Osteoblast (primary cell): ENCODE results near the gene EFR3B. TPM values are rescaled to one million over a fixed set of nuclear protein-coding genes. Genes with fewer than 3 reads are reported as not detected.

Source experiments
- DNase-seq: peaks from one replicate; pipeline ENCODE4 v3.0.0; 2011; ENCODE audit warnings: low spot score, mixed read lengths; ENCODE audit not compliant: insufficient read length; ENCODE audit errors: missing footprints
- H2AFZ ChIP-seq: 2 replicates; pipeline ENCODE4 v1.6.0; 2011; ENCODE audit warnings: mild to moderate bottlenecking, low read length
- H3K27ac ChIP-seq: 2 replicates; pipeline ENCODE4 v1.5.1; 2011; ENCODE audit warnings: mild to moderate bottlenecking, low read depth, low read length, moderate library complexity
- H3K27me3 ChIP-seq: 2 replicates; pipeline ENCODE4 v1.6.0; 2012; ENCODE audit warnings: mild to moderate bottlenecking, control low read depth, inconsistent platforms, low read length, moderate library complexity; ENCODE audit not compliant: insufficient read depth
- H3K36me3 ChIP-seq: 2 replicates; pipeline ENCODE4 v1.5.1; 2011; ENCODE audit warnings: mild to moderate bottlenecking, low read length, control low read depth, moderate library complexity; ENCODE audit not compliant: insufficient read depth
- H3K4me1 ChIP-seq: 2 replicates; pipeline ENCODE4 v1.5.1; 2011; ENCODE audit warnings: mild to moderate bottlenecking, low read length, control low read depth, moderate library complexity; ENCODE audit not compliant: insufficient read depth
- H3K4me2 ChIP-seq: 2 replicates; pipeline ENCODE4 v1.6.0; 2011; ENCODE audit warnings: mild to moderate bottlenecking, low read length; ENCODE audit not compliant: insufficient read depth
- H3K4me3 ChIP-seq: fragments of 200-600 bp; sonication (generic); 3 replicates; pipeline ENCODE4 v1.5.1; 2012; ENCODE audit warnings: mild to moderate bottlenecking, low read length, inconsistent platforms; ENCODE audit not compliant: insufficient read depth
- H3K79me2 ChIP-seq: 2 replicates; pipeline ENCODE4 v1.6.0; 2012; ENCODE audit warnings: mild to moderate bottlenecking, low read length, control low read depth, inconsistent platforms; ENCODE audit not compliant: insufficient read depth
- H3K9me3 ChIP-seq: 2 replicates; pipeline ENCODE4 v1.5.1; 2011; ENCODE audit warnings: low read depth, low read length, control low read depth
- H4K20me1 ChIP-seq: 2 replicates; pipeline ENCODE4 v1.6.0; 2012; ENCODE audit warnings: mild to moderate bottlenecking, low read length, control low read depth; ENCODE audit not compliant: insufficient read depth
- CTCF ChIP-seq: IDR thresholded peaks from 2 replicates; pipeline ENCODE4 v1.5.1; 2011; ENCODE audit warnings: mild to moderate bottlenecking, low read depth, low read length, moderate library complexity; ENCODE audit errors: extremely low read depth
- total RNA-seq: library from RNA; depleted of rRNA; stranded (reverse); fragments of >200 nt; gene quantifications from 2 replicates; pipeline ENCODE4 v1.2.3, GENCODE V29; 2012

Gene EFR3B
- total RNA-seq, 1 donor: 0.72 TPM

- Histone ChIP-seq H3K27me3 (peaks cover 9% of the 10 kb centered on the region), H3K79me2 (no peaks in the 10 kb centered on the region), H3K4me2 (no peak overlapping the region), H4K20me1 (no peaks in the 10 kb centered on the region), H2AFZ (no peak overlapping the region), H3K4me3 (no peak overlapping the region), H3K9me3 (no peaks in the 10 kb centered on the region), H3K4me1 (no peaks in the 10 kb centered on the region), H3K27ac (no peak overlapping the region), H3K36me3 (no peaks in the 10 kb centered on the region)
- TF ChIP-seq CTCF: no peak
- DNase-seq: no peak
Observed at GRCh38 chr2:25029183-25029554, 12.7 kb upstream of the EFR3B start.

GRCh38 chr2:25030702-25031101 is 11.2 kb upstream of the EFR3B start:
- TF ChIP-seq CTCF: no peak
- H3K4me2 ChIP-seq: no peak overlapping the region
- H3K27ac ChIP-seq: no peak overlapping the region
- peaks cover 5% of the 10 kb centered on the region for H3K27me3 ChIP-seq
- no peak overlapping the region for H2AFZ ChIP-seq
- no peaks in the 10 kb centered on the region for H3K4me1 ChIP-seq
- no peaks in the 10 kb centered on the region for H4K20me1 ChIP-seq
- DNase-seq: no peak
- no peaks in the 10 kb centered on the region for H3K79me2 ChIP-seq
- H3K4me3 ChIP-seq: no peak overlapping the region
- H3K9me3 ChIP-seq: no peaks in the 10 kb centered on the region
- no peaks in the 10 kb centered on the region for H3K36me3 ChIP-seq

DNA sequence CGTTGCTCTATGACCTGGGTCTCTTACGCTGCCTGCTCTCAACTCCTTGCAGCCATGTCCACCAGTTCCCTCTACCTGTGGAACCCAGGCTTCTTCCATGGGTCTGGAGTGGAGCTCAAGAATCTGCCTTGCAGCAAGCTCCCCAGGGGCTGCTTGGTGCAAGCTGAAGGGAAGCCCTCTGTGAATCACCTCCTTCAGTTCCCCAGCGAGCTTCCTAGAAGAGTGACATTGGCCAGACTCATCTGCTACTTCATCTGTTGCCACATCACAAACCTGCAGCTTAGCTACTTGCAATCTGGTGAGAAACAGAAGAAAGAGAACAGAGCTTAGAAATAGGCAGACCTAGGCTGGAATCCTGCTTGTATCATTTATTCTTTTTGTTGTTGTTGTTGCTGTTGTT is 9.8 kb upstream of the EFR3B start:
- Histone ChIP-seq H3K4me3 (no peak overlapping the region), H3K4me1 (no peaks in the 10 kb centered on the region), H3K9me3 (no peaks in the 10 kb centered on the region), H3K79me2 (no peaks in the 10 kb centered on the region), H3K27me3 (peaks cover 8% of the 10 kb centered on the region), H3K27ac (no peak overlapping the region), H4K20me1 (no peaks in the 10 kb centered on the region), H2AFZ (no peak overlapping the region), H3K36me3 (no peaks in the 10 kb centered on the region), H3K4me2 (no peak overlapping the region)
- no peak for TF ChIP-seq CTCF
- DNase-seq: peak; percentile 53

GRCh38 chr2:25032901-25033300 is 9.0 kb upstream of the EFR3B start:
- no peak overlapping the region for H2AFZ ChIP-seq
- peaks cover 8% of the 10 kb centered on the region for H3K27me3 ChIP-seq
- no peak overlapping the region for H3K27ac ChIP-seq
- no peaks in the 10 kb centered on the region for H3K9me3 ChIP-seq
- no peaks in the 10 kb centered on the region for H3K36me3 ChIP-seq
- no peaks in the 10 kb centered on the region for H3K79me2 ChIP-seq
- no peak overlapping the region for H3K4me2 ChIP-seq
- H3K4me1 ChIP-seq: no peaks in the 10 kb centered on the region
- H3K4me3 ChIP-seq: no peak overlapping the region
- no peak for TF ChIP-seq CTCF
- H4K20me1 ChIP-seq: no peaks in the 10 kb centered on the region
- no peak for DNase-seq
